ENCODE results near the gene TRA2A. TPM values are rescaled to one million over a fixed set of nuclear protein-coding genes. Genes with fewer than 3 reads are reported as not detected.

TRA2A gene
- total and polyA plus RNA-seq, 9 of the 15 experiments (the other 6 are each of a cell fraction or from before 2014, with no cell fraction given): 22.7 to 210 (median 73.9) TPM

DNA sequence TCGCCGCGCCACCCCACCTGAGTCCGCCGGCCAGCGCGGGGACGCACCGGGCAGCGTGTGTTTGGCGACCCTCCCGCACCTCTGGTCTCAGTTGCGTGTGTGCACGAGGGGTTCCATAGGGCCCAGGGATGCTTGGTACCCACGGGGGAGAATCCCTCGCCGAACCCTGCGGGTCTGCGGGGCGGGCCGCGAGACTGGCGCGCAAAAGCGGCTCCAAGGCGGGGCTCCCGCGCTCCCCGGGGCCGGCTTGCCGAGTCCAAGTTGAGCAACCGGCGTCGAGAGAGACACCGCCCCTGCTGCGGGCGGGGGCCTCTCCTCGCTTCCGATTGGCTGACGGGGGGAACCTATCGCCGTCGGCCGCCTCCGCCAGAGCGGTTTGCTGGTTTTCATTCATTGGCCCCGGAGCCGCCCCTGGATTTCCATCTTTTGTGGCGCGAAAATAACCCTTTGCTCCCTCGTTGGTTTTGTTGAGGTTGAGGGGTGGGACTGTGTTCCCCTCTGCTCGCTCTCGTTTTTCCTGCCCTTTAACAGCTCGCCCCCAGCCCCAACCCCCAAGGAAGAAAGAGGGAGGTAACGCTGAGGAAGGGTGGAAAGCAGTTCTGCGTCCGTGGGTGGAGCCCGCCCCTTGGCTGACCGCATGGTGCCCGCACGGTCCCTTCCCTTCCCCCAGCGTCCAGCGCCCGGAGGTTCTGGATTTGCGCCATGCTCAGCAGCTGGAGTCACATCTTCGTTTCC is 57.5 kb downstream of the TRA2A start (continued):
- TF ChIP-seq, protein P1, sequence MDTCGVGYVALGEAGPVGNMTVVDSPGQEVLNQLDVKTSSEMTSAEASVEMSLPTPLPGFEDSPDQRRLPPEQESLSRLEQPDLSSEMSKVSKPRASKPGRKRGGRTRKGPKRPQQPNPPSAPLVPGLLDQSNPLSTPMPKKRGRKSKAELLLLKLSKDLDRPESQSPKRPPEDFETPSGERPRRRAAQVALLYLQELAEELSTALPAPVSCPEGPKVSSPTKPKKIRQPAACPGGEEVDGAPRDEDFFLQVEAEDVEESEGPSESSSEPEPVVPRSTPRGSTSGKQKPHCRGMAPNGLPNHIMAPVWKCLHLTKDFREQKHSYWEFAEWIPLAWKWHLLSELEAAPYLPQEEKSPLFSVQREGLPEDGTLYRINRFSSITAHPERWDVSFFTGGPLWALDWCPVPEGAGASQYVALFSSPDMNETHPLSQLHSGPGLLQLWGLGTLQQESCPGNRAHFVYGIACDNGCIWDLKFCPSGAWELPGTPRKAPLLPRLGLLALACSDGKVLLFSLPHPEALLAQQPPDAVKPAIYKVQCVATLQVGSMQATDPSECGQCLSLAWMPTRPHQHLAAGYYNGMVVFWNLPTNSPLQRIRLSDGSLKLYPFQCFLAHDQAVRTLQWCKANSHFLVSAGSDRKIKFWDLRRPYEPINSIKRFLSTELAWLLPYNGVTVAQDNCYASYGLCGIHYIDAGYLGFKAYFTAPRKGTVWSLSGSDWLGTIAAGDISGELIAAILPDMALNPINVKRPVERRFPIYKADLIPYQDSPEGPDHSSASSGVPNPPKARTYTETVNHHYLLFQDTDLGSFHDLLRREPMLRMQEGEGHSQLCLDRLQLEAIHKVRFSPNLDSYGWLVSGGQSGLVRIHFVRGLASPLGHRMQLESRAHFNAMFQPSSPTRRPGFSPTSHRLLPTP (IDR thresholded peaks at IDR 0.05; ENCODE audit: borderline replicate concordance, extremely low read depth, insufficient read length): no peak
- TF ChIP-seq ELF1 (tag; IDR thresholded peaks at IDR 0.05) (0 out of 2 replicates have a peak, but pooled peaks have one; percentile 55), POLR2A (conservative IDR thresholded peaks at IDR 0.05) (peak; percentile 85), ILF3 (IDR thresholded peaks at IDR 0.05; ENCODE audit: borderline replicate concordance) (peak; percentile 72; the same call in 1 of the 2 replicates), FOXK1 (CRISPR knock-in tag; IDR thresholded peaks at IDR 0.05; ENCODE audit: borderline replicate concordance) (no peak), ARID1B (IDR thresholded peaks at IDR 0.05) (peak; percentile 42), ASH1L (IDR thresholded peaks at IDR 0.05; ENCODE audit: borderline replicate concordance, low read depth, partially characterized antibody) (peak; percentile 54), NFE2L1 (tag; IDR thresholded peaks at IDR 0.05; ENCODE audit: borderline replicate concordance, low read depth) (no peak), L3MBTL2 (IDR thresholded peaks at IDR 0.05) (peak; percentile 90)
- TF ChIP-seq, protein P2, sequence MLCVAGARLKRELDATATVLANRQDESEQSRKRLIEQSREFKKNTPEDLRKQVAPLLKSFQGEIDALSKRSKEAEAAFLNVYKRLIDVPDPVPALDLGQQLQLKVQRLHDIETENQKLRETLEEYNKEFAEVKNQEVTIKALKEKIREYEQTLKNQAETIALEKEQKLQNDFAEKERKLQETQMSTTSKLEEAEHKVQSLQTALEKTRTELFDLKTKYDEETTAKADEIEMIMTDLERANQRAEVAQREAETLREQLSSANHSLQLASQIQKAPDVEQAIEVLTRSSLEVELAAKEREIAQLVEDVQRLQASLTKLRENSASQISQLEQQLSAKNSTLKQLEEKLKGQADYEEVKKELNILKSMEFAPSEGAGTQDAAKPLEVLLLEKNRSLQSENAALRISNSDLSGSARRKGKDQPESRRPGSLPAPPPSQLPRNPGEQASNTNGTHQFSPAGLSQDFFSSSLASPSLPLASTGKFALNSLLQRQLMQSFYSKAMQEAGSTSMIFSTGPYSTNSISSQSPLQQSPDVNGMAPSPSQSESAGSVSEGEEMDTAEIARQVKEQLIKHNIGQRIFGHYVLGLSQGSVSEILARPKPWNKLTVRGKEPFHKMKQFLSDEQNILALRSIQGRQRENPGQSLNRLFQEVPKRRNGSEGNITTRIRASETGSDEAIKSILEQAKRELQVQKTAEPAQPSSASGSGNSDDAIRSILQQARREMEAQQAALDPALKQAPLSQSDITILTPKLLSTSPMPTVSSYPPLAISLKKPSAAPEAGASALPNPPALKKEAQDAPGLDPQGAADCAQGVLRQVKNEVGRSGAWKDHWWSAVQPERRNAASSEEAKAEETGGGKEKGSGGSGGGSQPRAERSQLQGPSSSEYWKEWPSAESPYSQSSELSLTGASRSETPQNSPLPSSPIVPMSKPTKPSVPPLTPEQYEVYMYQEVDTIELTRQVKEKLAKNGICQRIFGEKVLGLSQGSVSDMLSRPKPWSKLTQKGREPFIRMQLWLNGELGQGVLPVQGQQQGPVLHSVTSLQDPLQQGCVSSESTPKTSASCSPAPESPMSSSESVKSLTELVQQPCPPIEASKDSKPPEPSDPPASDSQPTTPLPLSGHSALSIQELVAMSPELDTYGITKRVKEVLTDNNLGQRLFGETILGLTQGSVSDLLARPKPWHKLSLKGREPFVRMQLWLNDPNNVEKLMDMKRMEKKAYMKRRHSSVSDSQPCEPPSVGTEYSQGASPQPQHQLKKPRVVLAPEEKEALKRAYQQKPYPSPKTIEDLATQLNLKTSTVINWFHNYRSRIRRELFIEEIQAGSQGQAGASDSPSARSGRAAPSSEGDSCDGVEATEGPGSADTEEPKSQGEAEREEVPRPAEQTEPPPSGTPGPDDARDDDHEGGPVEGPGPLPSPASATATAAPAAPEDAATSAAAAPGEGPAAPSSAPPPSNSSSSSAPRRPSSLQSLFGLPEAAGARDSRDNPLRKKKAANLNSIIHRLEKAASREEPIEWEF (CRISPR knock-in tag; IDR thresholded peaks at IDR 0.05): no peak
- TF ChIP-seq, protein P3, sequence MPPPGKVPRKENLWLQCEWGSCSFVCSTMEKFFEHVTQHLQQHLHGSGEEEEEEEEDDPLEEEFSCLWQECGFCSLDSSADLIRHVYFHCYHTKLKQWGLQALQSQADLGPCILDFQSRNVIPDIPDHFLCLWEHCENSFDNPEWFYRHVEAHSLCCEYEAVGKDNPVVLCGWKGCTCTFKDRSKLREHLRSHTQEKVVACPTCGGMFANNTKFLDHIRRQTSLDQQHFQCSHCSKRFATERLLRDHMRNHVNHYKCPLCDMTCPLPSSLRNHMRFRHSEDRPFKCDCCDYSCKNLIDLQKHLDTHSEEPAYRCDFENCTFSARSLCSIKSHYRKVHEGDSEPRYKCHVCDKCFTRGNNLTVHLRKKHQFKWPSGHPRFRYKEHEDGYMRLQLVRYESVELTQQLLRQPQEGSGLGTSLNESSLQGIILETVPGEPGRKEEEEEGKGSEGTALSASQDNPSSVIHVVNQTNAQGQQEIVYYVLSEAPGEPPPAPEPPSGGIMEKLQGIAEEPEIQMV (tag; conservative IDR thresholded peaks at IDR 0.05; ENCODE audit: low read depth): peak; percentile 78
- TF ChIP-seq, protein P4, sequence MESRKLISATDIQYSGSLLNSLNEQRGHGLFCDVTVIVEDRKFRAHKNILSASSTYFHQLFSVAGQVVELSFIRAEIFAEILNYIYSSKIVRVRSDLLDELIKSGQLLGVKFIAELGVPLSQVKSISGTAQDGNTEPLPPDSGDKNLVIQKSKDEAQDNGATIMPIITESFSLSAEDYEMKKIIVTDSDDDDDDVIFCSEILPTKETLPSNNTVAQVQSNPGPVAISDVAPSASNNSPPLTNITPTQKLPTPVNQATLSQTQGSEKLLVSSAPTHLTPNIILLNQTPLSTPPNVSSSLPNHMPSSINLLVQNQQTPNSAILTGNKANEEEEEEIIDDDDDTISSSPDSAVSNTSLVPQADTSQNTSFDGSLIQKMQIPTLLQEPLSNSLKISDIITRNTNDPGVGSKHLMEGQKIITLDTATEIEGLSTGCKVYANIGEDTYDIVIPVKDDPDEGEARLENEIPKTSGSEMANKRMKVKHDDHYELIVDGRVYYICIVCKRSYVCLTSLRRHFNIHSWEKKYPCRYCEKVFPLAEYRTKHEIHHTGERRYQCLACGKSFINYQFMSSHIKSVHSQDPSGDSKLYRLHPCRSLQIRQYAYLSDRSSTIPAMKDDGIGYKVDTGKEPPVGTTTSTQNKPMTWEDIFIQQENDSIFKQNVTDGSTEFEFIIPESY (CRISPR knock-in tag; IDR thresholded peaks at IDR 0.05): peak; percentile 26; the same call in 1 of the 2 replicates

Measured in K562 (cell line).